ENCODE measurements around the gene PFDN6. TPM values are rescaled to one million over a fixed set of nuclear protein-coding genes. Genes with fewer than 3 reads are reported as not detected.
"Not testable (repeated sequence)": the region's sequence is repeated elsewhere in the genome, so short reads cannot be mapped to it uniquely, and the experiment has no call there.

The PFDN6 gene
- total RNA-seq, 3 donors from 2014 or later = 153 to 157 (median 153) TPM

DNA sequence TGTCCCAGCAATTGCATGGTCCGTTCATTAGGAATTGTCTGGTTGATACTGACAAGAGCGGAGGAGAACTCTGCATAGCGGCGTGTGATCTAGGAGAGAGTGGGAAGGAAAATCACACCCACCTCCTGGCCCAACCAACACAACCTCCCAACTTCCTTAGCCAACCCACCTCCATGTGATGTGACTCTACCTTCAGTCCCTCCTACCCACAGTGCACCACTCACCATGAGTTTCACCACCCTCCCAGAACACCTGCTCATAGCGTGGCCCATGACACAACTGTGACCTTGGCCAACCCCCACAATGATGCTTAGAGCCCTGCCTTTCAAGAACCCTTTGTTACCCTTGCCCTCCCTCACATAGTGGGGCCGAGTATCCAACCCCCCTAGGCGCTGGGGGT, 25.4 kb upstream of the PFDN6 start:
- Mint-ChIP-seq H3K4me1 (ENCODE audit: low read depth) (no peaks in the 10 kb centered on the region), H3K9me3 (no peaks in the 10 kb centered on the region), H3K4me3 (no peak overlapping the region), H3K27me3 (ENCODE audit: low read depth) (no peaks in the 10 kb centered on the region), H3K36me3 (ENCODE audit: insufficient read depth) (peaks cover 52% of the 10 kb centered on the region)
- DNase-seq (no peak), ATAC-seq (peak in 1 of 2 donors; percentile 43)

DNA sequence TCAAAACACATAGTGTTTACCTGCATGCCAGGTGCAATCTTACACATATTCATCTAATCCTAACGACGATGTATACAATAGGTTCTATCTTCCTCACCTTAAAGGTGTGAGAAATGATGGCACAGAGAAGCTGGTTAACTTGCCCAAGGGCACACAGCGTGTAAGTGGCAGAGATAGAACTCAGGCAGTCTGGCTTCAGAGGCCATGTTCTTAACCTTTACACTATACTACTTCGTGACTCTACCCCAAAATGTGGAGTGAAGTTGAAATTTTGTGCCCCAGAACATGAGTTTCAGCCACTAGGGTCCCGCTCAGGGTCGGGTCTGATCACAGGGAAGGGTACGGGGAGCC, 18.3 kb upstream of the PFDN6 start:
- ATAC-seq (peak; percentile 17 to 29), DNase-seq (no peak)
- Mint-ChIP-seq H3K4me3 (peak overlapping the region; percentile 96), H3K27me3 (ENCODE audit: low read depth) (no peaks in the 10 kb centered on the region), H3K4me1 (ENCODE audit: low read depth) (peaks cover 41% of the 10 kb centered on the region), H3K9me3 (no peaks in the 10 kb centered on the region), H3K36me3 (ENCODE audit: insufficient read depth) (peaks cover 63% of the 10 kb centered on the region)

DNA sequence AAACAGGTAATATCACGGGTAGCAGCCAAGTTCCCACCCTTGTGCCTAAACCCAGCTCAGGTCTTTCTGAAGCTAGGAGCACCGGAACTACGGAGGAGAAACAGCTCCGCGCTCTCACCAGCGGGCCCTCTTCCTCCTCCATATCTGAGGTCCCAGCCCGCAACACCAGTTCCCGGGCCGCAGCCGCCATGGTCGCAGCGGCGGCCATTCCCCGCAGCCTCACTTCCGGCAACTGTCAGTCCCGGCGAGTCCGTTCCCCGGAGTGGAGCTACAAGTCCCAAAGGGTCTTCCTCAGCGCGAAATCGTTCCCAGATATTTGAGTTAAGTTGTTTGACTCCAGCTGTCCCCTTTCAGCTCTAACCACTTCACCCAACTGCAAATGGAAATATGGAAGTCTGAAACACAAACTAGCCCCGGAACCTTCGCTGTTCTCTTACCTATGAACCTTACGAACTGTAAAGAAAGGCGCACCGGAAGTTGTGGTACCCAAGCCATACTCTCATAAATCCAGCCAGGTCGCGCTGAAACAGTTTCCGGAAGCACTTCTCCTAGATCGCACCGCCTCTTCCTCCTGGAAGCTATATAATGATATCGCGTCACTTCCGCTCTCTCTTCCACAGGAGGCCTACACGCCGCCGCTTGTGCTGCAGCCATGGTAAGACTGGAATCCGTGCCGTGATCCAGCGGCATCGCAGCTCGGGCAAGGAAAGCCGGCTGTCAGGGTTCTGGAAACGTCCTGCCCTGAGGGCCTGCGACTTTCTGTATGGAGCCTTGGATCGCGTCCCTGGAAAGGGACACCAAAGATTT, 17.7 kb upstream of the PFDN6 start, which contains the start of the genes RPS18 and VPS52:
RPS18 (plus strand) TSS at position 608 of the 807 bp plus-strand sequence; CDS start at position 653, 45 bp downstream.
VPS52 (minus strand) TSS at position 409 of the 807 bp plus-strand sequence; CDS start at position 208, 201 bp downstream.
- Mint-ChIP-seq H3K36me3 (ENCODE audit: insufficient read depth) (peaks cover 64% of the 10 kb centered on the region), H3K9me3 (no peaks in the 10 kb centered on the region), H3K4me1 (ENCODE audit: low read depth) (peaks cover 46% of the 10 kb centered on the region), H3K4me3 (peak within 1 kb of the TSS; percentile 96), H3K27me3 (ENCODE audit: low read depth) (no peaks in the 10 kb centered on the region)
- peak; percentile 88 for DNase-seq
- ATAC-seq = peak; percentile 83 to 85

DNA sequence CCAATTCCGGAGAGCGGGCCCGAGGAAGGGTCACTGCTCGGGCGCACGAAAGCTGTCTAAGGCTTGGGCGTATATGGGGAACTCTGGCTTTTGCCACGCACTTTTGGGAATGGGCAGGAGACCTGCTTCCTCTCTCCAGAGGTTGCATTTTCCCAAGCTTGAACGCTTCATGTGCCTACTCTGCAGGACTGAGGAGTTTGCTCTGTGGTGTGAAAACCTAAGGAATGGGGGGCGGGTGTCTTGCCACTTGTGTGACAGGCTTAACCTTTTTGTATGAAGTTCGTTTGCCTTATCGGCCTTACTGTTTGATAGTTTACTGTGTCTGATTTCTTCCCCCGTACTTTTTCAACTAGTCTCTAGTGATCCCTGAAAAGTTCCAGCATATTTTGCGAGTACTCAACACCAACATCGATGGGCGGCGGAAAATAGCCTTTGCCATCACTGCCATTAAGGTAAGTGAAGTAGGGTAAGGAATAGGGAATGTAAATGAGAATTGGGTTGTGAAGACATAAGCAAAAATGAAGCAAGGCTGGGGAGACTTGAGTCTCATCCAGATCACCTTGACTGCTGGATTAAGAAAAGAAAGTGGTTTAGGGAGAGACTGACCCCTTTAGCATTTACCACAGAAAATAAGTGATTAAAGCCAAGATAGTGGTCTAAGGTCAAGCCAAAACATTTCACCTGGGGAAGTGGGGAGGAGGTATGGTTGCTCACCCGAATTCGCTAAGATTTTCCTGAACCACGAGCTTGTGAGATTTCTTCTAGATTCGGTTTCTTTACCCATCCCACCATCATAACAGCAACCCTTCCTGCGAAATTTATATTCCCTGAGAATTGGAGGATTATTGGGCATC, 16.9 kb upstream of the PFDN6 start:
- Mint-ChIP-seq H3K27me3 (ENCODE audit: low read depth) (no peaks in the 10 kb centered on the region), H3K36me3 (ENCODE audit: insufficient read depth) (peaks cover 57% of the 10 kb centered on the region), H3K4me1 (ENCODE audit: low read depth) (peaks cover 50% of the 10 kb centered on the region), H3K4me3 (peak overlapping the region; percentile 96), H3K9me3 (no peaks in the 10 kb centered on the region)
- DNase-seq = no peak
- peak; percentile 7 for ATAC-seq

DNA sequence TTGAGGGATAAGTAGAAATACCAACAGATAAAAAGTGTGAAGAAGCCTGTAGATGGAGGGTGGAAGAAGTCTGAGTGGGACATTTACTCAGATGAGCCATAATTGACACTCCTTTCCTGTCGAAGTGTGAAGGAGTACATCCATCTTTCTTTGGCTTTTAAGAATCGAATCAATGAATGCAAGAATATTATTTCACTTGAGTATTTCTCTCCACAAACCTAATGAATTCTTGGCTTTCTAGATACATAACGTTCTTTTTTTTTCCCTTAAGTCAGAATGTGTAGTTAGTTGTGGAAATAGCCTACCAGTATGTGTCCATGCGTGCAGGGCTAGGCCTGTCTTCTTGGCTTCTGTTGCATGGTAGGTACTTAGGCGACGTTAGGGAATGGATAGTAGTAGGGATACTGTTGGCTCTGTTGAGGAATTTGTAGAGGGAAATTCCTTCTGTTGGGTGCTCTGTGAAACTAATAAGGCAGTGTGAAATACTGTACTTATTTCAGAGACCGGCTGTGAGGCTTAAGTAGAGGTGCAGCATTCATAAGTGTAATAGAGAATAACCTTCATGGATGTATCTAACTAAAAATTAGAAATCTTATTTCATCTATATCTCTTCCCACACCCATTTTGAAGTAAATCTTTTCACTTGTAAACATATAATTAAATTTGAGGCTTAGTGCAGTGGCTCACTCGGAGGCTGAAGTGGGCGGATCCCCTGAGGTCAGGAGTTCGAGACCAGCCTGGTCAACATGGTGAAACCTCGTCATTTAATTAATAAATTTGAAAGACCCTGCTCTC, 16.1 kb upstream of the PFDN6 start:
- Mint-ChIP-seq H3K4me1 (ENCODE audit: low read depth) (peaks cover 56% of the 10 kb centered on the region), H3K4me3 (peak overlapping the region; percentile 96), H3K9me3 (no peaks in the 10 kb centered on the region), H3K36me3 (ENCODE audit: insufficient read depth) (peaks cover 50% of the 10 kb centered on the region), H3K27me3 (ENCODE audit: low read depth) (no peaks in the 10 kb centered on the region)
- DNase-seq (no peak), ATAC-seq (no peak)

DNA sequence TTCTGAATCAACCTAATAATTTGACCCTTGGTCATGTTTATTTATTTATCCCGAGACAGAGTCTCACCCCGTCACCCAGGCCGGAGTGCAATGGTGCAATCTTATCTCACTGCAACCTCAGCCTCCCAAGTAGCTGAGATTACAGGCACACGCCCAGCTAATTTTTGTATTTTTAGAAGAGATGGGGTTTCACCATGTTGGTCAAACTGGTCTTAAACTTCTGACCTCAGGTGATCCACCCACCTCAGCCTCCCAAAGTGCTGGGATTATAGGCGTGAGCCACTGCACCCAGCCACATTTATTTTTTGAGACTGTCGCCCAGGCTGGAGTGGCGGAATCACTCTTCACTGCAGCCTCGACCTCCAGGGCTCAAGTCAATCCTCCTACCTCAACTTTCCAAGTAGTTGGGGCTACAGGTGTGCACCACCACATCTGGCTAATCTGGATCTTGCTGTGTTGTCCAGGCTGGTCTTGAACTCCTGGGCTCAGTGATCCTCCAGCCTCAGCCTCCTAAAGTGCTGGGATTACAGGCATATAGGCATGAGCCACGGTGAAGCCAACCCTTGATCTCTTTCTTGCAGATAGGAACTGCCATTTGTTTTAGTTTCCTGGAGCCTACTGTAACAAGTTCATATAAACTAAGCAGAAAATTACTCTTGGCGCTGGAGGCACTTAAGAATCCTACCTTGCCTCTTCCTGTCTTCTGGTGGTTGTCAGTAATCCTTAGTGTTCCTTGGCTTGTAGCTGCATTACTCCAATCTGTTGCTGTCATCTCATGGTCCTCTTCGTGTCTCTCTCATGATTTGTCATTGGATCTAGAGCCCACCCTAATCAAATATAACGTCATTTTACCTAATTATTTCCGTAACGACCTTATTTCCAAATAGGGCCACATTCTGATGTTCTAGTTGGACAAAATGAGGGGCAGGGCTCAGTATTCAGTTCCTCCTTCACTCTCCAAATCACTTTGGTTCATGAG, 15.2 kb upstream of the PFDN6 start:
- H3K4me3 Mint-ChIP-seq = peak overlapping the region; percentile 96
- H3K4me1 Mint-ChIP-seq (ENCODE audit: low read depth) = peaks cover 58% of the 10 kb centered on the region
- DNase-seq = no peak
- no peaks in the 10 kb centered on the region for H3K9me3 Mint-ChIP-seq
- H3K27me3 Mint-ChIP-seq (ENCODE audit: low read depth) = no peaks in the 10 kb centered on the region
- peaks cover 46% of the 10 kb centered on the region for H3K36me3 Mint-ChIP-seq (ENCODE audit: insufficient read depth)
- no peak for ATAC-seq

DNA sequence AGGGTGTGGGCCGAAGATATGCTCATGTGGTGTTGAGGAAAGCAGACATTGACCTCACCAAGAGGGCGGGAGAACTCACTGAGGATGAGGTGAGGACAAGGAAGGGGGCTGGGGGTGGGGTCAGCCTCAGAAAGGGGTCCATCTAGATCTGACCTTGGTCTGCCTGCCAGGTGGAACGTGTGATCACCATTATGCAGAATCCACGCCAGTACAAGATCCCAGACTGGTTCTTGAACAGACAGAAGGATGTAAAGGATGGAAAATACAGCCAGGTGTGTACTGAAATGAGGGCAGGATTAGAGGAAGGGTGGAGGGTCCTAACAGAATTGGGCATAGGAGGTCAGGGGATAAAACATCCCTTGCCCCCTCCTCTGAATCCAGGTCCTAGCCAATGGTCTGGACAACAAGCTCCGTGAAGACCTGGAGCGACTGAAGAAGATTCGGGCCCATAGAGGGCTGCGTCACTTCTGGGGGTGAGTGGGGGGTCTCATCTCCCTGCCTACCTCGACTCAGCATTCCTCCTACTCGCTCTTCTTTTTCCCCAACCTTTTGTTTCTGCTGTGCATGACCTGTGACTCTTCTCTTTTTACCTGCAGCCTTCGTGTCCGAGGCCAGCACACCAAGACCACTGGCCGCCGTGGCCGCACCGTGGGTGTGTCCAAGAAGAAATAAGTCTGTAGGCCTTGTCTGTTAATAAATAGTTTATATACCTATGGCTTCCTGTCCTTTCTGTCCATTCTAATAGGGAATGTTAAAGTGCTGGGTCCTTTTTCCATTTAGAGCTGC, 13.4 kb upstream of the PFDN6 start:
- H3K36me3 Mint-ChIP-seq (ENCODE audit: insufficient read depth) = peaks cover 44% of the 10 kb centered on the region
- DNase-seq; ATAC-seq; H3K9me3 Mint-ChIP-seq; H3K27me3 Mint-ChIP-seq (ENCODE audit: low read depth): not testable (repeated sequence)
- peak overlapping the region; percentile 96 for H3K4me3 Mint-ChIP-seq
- H3K4me1 Mint-ChIP-seq (ENCODE audit: low read depth) = peaks cover 53% of the 10 kb centered on the region

DNA sequence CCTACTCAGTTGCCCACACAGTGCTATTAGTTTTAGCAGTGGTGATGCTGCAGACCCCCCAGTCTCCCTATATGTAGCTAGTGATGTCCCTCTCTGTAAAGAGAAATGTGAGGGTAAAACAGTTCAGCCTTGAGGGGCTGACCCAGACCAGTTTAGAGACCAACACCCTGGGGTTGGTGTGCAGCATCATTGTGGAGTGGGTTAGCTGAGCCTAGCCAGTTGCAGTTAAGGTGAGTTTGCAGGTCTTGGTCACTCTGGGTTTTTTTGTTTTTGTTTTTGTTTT, 12.9 kb upstream of the PFDN6 start:
- Mint-ChIP-seq H3K4me1 (ENCODE audit: low read depth) (peaks cover 52% of the 10 kb centered on the region), H3K36me3 (ENCODE audit: insufficient read depth) (peaks cover 44% of the 10 kb centered on the region), H3K27me3 (ENCODE audit: low read depth) (no peaks in the 10 kb centered on the region), H3K9me3 (no peaks in the 10 kb centered on the region), H3K4me3 (peak overlapping the region; percentile 96)
- DNase-seq = no peak
- no peak for ATAC-seq

DNA sequence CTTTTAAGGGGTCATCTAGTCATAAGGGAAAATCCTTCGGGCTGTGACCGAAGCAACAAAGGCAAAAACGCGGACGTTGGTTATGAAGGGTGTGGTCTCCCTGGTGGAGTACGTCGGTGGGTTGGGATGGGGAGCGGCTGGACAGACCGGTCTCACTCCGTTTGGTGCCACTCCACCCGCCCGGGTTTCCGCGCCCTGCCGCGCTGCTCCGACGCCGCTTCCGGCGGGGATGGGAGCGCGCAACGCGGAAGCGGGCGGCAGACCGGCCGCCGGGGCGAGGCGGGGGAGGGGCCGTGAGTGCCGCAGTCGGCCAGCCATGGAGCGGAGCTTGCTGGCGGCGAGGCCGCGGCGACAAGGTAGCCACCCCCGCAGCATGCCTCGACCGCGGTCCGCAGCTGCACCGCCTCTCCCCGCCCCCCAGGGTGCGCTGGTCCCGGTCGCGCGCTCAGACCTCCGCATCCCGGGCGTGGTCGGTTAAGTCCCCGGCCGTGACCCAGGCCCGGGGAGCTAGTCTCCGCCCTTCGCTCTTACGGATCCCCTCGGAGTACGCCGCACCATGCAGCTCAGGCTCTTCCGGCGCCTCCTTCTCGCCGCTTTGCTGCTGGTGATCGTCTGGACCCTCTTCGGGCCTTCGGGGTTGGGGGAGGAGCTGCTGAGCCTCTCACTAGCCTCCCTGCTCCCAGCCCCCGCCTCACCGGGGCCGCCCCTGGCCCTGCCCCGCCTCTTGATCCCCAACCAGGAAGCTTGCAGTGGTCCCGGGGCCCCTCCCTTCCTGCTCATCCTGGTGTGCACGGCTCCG, 12.3 kb upstream of the PFDN6 start, which contains the start of gene B3GALT4:
B3GALT4 (plus strand) TSS at position 260 of the 799 bp plus-strand sequence; CDS start at position 557, 297 bp downstream.
- ATAC-seq (peak; percentile 70 to 71), DNase-seq (peak; percentile 55)
- Mint-ChIP-seq H3K4me1 (ENCODE audit: low read depth) (peaks cover 52% of the 10 kb centered on the region), H3K27me3 (ENCODE audit: low read depth) (no peaks in the 10 kb centered on the region), H3K9me3 (no peaks in the 10 kb centered on the region), H3K36me3 (ENCODE audit: insufficient read depth) (peaks cover 45% of the 10 kb centered on the region), H3K4me3 (peak within 1 kb of the TSS; percentile 96)

DNA sequence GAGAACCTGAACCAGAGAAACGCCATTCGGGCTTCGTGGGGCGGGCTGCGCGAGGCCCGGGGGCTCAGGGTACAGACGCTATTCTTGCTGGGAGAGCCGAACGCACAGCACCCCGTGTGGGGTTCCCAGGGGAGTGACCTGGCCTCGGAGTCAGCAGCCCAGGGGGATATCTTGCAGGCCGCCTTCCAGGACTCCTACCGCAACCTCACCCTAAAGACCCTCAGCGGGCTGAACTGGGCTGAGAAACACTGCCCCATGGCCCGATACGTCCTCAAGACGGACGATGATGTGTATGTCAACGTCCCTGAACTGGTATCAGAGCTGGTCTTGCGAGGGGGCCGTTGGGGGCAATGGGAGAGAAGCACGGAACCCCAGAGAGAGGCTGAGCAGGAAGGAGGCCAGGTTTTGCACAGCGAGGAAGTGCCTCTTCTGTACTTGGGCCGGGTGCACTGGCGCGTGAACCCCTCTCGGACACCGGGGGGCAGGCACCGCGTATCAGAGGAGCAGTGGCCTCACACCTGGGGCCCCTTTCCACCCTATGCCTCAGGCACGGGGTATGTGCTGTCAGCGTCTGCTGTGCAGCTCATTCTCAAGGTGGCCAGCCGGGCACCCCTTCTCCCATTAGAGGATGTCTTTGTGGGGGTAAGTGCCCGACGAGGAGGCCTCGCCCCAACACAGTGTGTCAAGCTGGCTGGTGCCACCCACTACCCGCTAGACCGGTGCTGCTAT, 11.6 kb upstream of the PFDN6 start:
- ATAC-seq (peak; percentile 1 to 3), DNase-seq (no peak)
- peak overlapping the region; percentile 81 for H3K4me3 Mint-ChIP-seq
- peaks cover 47% of the 10 kb centered on the region for H3K4me1 Mint-ChIP-seq (ENCODE audit: low read depth)
- H3K9me3 Mint-ChIP-seq = no peaks in the 10 kb centered on the region
- H3K36me3 Mint-ChIP-seq (ENCODE audit: insufficient read depth) = peaks cover 42% of the 10 kb centered on the region
- no peaks in the 10 kb centered on the region for H3K27me3 Mint-ChIP-seq (ENCODE audit: low read depth)

DNA sequence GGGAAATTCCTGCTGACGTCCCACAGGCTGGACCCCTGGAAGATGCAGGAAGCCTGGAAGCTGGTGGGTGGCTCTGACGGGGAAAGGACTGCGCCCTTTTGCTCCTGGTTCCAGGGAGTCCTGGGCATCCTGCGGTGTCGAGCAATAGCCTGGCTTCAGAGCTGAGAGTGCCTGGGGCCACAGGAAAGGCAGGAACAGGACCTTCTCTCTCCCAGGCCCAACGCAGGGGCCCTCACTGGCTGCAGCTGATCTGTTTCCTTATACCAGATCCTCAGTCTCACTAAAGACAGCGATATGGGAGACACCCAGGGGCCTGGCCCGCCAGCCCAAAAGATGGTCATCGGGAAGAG, 11.0 kb upstream of the PFDN6 start:
- DNase-seq (no peak), ATAC-seq (no peak)
- Mint-ChIP-seq H3K36me3 (ENCODE audit: insufficient read depth) (peaks cover 36% of the 10 kb centered on the region), H3K27me3 (ENCODE audit: low read depth) (no peaks in the 10 kb centered on the region), H3K9me3 (no peaks in the 10 kb centered on the region), H3K4me1 (ENCODE audit: low read depth) (peaks cover 44% of the 10 kb centered on the region), H3K4me3 (no peak overlapping the region)

DNA sequence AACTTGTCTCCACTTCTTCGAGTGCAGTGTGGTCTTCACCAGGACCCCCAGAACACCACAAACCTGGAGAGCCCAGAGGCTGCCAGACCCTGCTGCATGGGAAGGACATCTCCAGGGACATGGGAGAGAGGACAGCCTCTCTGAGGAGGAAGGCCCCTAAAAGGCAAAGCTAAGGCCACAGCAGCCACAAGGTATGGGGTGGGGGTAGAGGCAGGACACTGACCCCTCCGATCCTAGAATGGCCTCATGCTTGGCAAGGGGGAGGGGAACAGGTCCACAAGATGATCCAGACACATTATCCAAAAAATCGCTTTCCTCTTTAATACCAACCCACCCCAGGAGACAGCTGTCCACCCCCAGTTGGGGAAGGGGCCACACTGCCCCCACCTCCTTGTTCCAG, 10.6 kb upstream of the PFDN6 start:
- ATAC-seq = no peak
- DNase-seq = no peak
- Mint-ChIP-seq H3K27me3 (ENCODE audit: low read depth) (no peaks in the 10 kb centered on the region), H3K36me3 (ENCODE audit: insufficient read depth) (peaks cover 33% of the 10 kb centered on the region), H3K4me3 (no peak overlapping the region), H3K9me3 (no peaks in the 10 kb centered on the region), H3K4me1 (ENCODE audit: low read depth) (peaks cover 44% of the 10 kb centered on the region)
